Heart right ventricle (tissue), 16 donors: ENCODE data around the gene F12. TPM values are rescaled to one million over a fixed set of nuclear protein-coding genes. Genes with fewer than 3 reads are reported as not detected.

ENCODE experiments used
- ATAC-seq, 8 donors: fragments of 200-7000 bp; cut with Tn5 transposase; one replicate each; pipeline ENCODE4 v1.9.1; 2020; ENCODE audit warnings: mild to moderate bottlenecking in 8 of 8, moderate library complexity in 8 of 8, moderate number of reproducible peaks in 1 of 8
- DNase-seq, 2 donors: peaks; one replicate each; pipeline ENCODE4 v3.0.0-alpha.2; 2020
- H3K27ac ChIP-seq, 10 donors: fragments of 200-600 bp; sonication (generic) in 2 of 10; one replicate each; pipeline versions ENCODE4 v1.5.0 to v1.8.0; 2020 to 2022; ENCODE audit warnings: mild to moderate bottlenecking in 3 of 10
- H3K27me3 ChIP-seq, 7 donors: fragments of 200-600 bp; one replicate each; pipeline ENCODE4 v1.8.0; 2021 to 2022; ENCODE audit warnings: mild to moderate bottlenecking in 2 of 7
- H3K36me3 ChIP-seq, 9 donors: fragments of 200-600 bp; sonication (generic) in 1 of 9; one replicate each; pipeline versions ENCODE4 v1.5.0 to v1.8.0; 2020 to 2022; ENCODE audit warnings: mild to moderate bottlenecking in 2 of 9
- H3K4me1 ChIP-seq, 9 donors: fragments of 200-600 bp; sonication (generic) in 1 of 9; one replicate each; pipeline versions ENCODE4 v1.5.0 to v1.8.0; 2020 to 2022; ENCODE audit warnings: mild to moderate bottlenecking in 4 of 9
- H3K4me3 ChIP-seq, 10 donors: fragments of 200-600 bp; sonication (generic) in 2 of 10; one replicate each; pipeline versions ENCODE4 v1.5.0 to v1.8.0; 2020 to 2022; ENCODE audit warnings: mild to moderate bottlenecking in 7 of 10, moderate library complexity in 2 of 10
- H3K9me3 ChIP-seq, 11 donors: fragments of 200-600 bp in 10 of 11; sonication (generic) in 2 of 11; one replicate each; pipeline versions ENCODE4 v1.5.0 to v1.8.0; 2013 to 2022; ENCODE audit warnings: mild to moderate bottlenecking in 2 of 11, control low read depth in 1 of 11, moderate library complexity in 1 of 11
- CTCF ChIP-seq, 9 donors: fragments of 200-600 bp; sonication (generic) in 2 of 9; IDR thresholded peaks; one replicate each; pipeline versions ENCODE4 v1.5.0 to v1.8.0; 2021 to 2022; ENCODE audit warnings: antibody characterized with exemption in 9 of 9, mild to moderate bottlenecking in 5 of 9, moderate library complexity in 1 of 9
- WGBS, 2 donors: extraction: QIAGEN DNeasy Blood & Tissue Kit; methylation state at CpG; one replicate each; pipeline ENCODE4 v1.1.7; 2013; ENCODE audit warnings: inconsistent platforms in 1 of 2; 5-methylcytosine and 5-hydroxymethylcytosine counted together
- intact Hi-C, 10 donors: fragments of 100-400 bp; cut with DNase I; formaldehyde crosslinking; loops; one replicate each; pipeline versions ENCODE4 v1.11.1 to v1.14.2; 2022
- polyA plus RNA-seq, 2 donors: library from polyadenylated mRNA; stranded (reverse); fragments of 200-250 nt; gene quantifications; one replicate each; pipeline ENCODE4 v1.2.3, GENCODE V29; 2013
- total RNA-seq, 10 donors: library from RNA; stranded (reverse); fragmentation: NEBNext Ultra II Directional in 3 of 10; extraction: Animal tissue kit (Norgen Biotek cat#: 25700) in 3 of 10; gene quantifications; one replicate each; pipeline versions ENCODE4 v1.2.1 to v1.2.4, GENCODE V29; 2021 to 2023
- donor health status: Arrhythmogenic right ventricular cardiomyopathy.
- donor health status: ischemic (EF 13 %, LVEDD 7.1; RV severe dilation, severe dysfunction).
- donor health status: healthy with polysubstance abuse.
- donor health status: DM: no; HTN: yes; CAD: no.
- donor health status: DM: no; HTN: no; CAD: no.
- donor health status: ischemic (EF 25% LVEDD 6.9; RV normal size, moderate dysfunction).
- donor health status: ischemic (EF 25% LVEDD 5.7; RV mildly dilated, moderate dysfunction).
- donor health status: healthy.
- donor health status: DM: yes; HTN: yes; CAD: no.
- donor health status: Ischemic cardiomyopathy.
- donor health status: ischemic (EF 35%, LVEDD 5.7; RV mildly dilated, moderate dysfunction).
- donor health status: nonischemic (EF 11% LVEDD 7.7; RV severe dilation, severe dysfunction).
- donor health status: DM: yes; HTN: yes; CAD: no.
- donor health status: PGD.
- donor health status: ischemic (EF 29% LVEDD 5.4; RV normal size, mild dysfunction).
- donor health status: nonischemic (EF 23%, LVEDD 6.1; RV moderate dilation, normal function).

F12 gene
- total and polyA plus RNA-seq, 12 donors = 0.25 to 0.37 (median 0.28) TPM; not detected in 9

- no peak for DNase-seq
- no peak for ATAC-seq
- 13 to 27% methylated on average over 1 of the region's 1 CpG for WGBS, 2 donors
These were observed 53.5 kb downstream of the F12 start for GRCh38 chr5:177355868-177356168.

GRCh38 chr5:177355162-177355867 is 54.0 kb downstream of the F12 start:
- H3K9me3 ChIP-seq = peaks cover 0 to 5% (median 0%) of the 10 kb centered on the region in 11 donors
- 80 to 83% methylated on average over 1 of the region's 1 CpG for WGBS, 2 donors
- intact Hi-C loops = no loop called here
- DNase-seq (no peak), ATAC-seq (no peak)
- H3K27me3 ChIP-seq = no peaks in the 10 kb centered on the region
- H3K36me3 ChIP-seq = no peaks in the 10 kb centered on the region
- no peak overlapping the region for H3K27ac ChIP-seq
- H3K4me3 ChIP-seq = no peak overlapping the region
- H3K4me1 ChIP-seq = peaks cover 3 to 73% (median 25%) of the 10 kb centered on the region in 9 donors
- TF ChIP-seq CTCF (IDR thresholded peaks at IDR 0.05) = no peak

More at GRCh38 chr5:177355868-177356168, 53.5 kb downstream of the F12 start:
- TF ChIP-seq CTCF (IDR thresholded peaks at IDR 0.05) = no peak
- Histone ChIP-seq H3K4me3 (no peak overlapping the region), H3K4me1 (peaks cover 0 to 72% (median 20%) of the 10 kb centered on the region in 9 donors), H3K27me3 (no peaks in the 10 kb centered on the region), H3K9me3 (peaks cover 0 to 5% (median 0%) of the 10 kb centered on the region in 11 donors), H3K36me3 (no peaks in the 10 kb centered on the region), H3K27ac (no peak overlapping the region)
- intact Hi-C loops = no loop called here

- Histone ChIP-seq H3K4me3 (no peak overlapping the region), H3K27me3 (no peaks in the 10 kb centered on the region), H3K36me3 (peaks cover 0 to 5% (median 3%) of the 10 kb centered on the region in 9 donors), H3K27ac (no peak overlapping the region), H3K4me1 (peaks cover 7 to 76% (median 31%) of the 10 kb centered on the region in 9 donors), H3K9me3 (peaks cover 0 to 5% (median 0%) of the 10 kb centered on the region in 11 donors)
- intact Hi-C loops = loop anchor here in 2 of 10 donors (5.0 kb wide), 2 partner anchors 37 to 222 kb away; partner anchors contain the start of gene NSD1 (in 1 of the 2)
- TF ChIP-seq CTCF (IDR thresholded peaks at IDR 0.05) = no peak
- no peak for DNase-seq
- 65 to 66% methylated on average over 3 of the region's 3 CpGs for WGBS, 2 donors
- ATAC-seq = no peak
These were observed 54.7 kb downstream of the F12 start for GRCh38 chr5:177354711-177355110.

- ATAC-seq (no peak), DNase-seq (no peak)
- Histone ChIP-seq H3K36me3 (peaks cover 0 to 10% (median 5%) of the 10 kb centered on the region in 9 donors), H3K9me3 (peaks cover 0 to 5% (median 0%) of the 10 kb centered on the region in 11 donors), H3K4me3 (no peak overlapping the region), H3K27ac (no peak overlapping the region), H3K27me3 (no peaks in the 10 kb centered on the region), H3K4me1 (peaks cover 7 to 76% (median 33%) of the 10 kb centered on the region in 9 donors)
- no peak for TF ChIP-seq CTCF (IDR thresholded peaks at IDR 0.05)
- 90 to 94% methylated on average over 3 of the region's 3 CpGs for WGBS, 2 donors
- intact Hi-C loops = loop anchor here in 2 of 10 donors (5.0 kb wide), 2 partner anchors 37 to 222 kb away; partner anchors contain the start of gene NSD1 (in 1 of the 2)
These were observed 55.1 kb downstream of the F12 start for GRCh38 chr5:177354256-177354655.
